ENCODE measurements around the gene DNAJC12.

GRCh38 chr10:67819768-67820204, 18.2 kb downstream of the DNAJC12 start:
- TF ChIP-seq CTCF (IDR thresholded peaks at IDR 0.05): no peak
- no peak for TF ChIP-seq POLR2A (IDR thresholded peaks at IDR 0.05)

Data from heart left ventricle (tissue), 13 donors.